ENCODE measurements around the gene TBATA.

DNA sequence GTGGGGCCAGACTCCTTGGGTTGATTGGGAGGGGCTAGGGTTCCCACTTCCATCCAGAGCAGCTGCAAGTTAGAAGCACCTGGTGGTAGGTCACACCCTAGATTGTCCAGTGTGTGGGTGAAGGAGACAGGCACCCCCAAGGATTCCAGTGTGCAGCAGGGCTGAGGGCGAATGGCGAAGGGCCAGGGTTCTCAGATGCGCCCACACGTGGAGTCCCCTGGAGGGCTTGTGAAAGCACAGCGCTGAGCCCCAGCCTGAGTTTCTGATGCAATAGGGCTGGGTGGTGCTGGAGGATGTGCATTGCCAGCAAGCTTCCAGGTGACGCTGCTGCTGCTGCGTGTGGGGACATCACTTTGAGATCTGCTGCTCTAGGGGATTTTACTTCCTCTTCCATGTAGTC lies 25.4 kb downstream of the TBATA start:
- TF ChIP-seq CTCF (IDR thresholded peaks at IDR 0.05; ENCODE audit: low read depth, low read length): peak; percentile 1
- peak; percentile 84 for TF ChIP-seq MAX (IDR thresholded peaks at IDR 0.05; ENCODE audit: low read depth, low read length)
- no peak for TF ChIP-seq POLR2A (IDR thresholded peaks at IDR 0.05; ENCODE audit: extremely low read depth, insufficient read length)
- TF ChIP-seq MYC (IDR thresholded peaks at IDR 0.05; ENCODE audit: low read depth, low read length): peak; percentile 84
